Astrocyte (in vitro differentiated cells and primary cell): ENCODE data around the gene OR9Q1.

Experiments used
- CTCF ChIP-seq: IDR thresholded peaks from 2 replicates; pipeline ENCODE4 v1.5.1; 2011; ENCODE audit warnings: low read depth, mild to moderate bottlenecking, inconsistent platforms, low read length, moderate library complexity; ENCODE audit not compliant: insufficient read depth
- EZH2 ChIP-seq: IDR thresholded peaks from 2 replicates; pipeline ENCODE4 v1.6.1; 2012; ENCODE audit warnings: mild to moderate bottlenecking, low read length, inconsistent platforms; ENCODE audit not compliant: insufficient read depth

- TF ChIP-seq CTCF (no peak), EZH2 (no peak)
These were observed 35.3 kb downstream of the OR9Q1 start for GRCh38 chr11:58059007-58059350.
